Stimulated activated naive CD8-positive, alpha-beta T cell treated with anti-CD3 and anti-CD28 coated beads, Interleukin-15, Interleukin-2, amounts not matched to agents 100 ng/mL and 50 ng/mL, for 24 hours (primary cell): ENCODE results near the gene PLEKHJ1.

Experiments
- H3K27ac Mint-ChIP-seq: one replicate; pipeline ENCODE4 v1.8.0; 2021; ENCODE audit warnings: mild to moderate bottlenecking, mixed read lengths
- H3K27me3 Mint-ChIP-seq: one replicate; pipeline ENCODE4 v1.8.0; 2021; ENCODE audit warnings: mixed read lengths
- H3K36me3 Mint-ChIP-seq: one replicate; pipeline ENCODE4 v1.8.0; 2021; ENCODE audit warnings: low read depth, mixed read lengths
- H3K4me1 Mint-ChIP-seq: one replicate; pipeline ENCODE4 v1.8.0; 2021; ENCODE audit warnings: low read depth, mixed read lengths
- H3K4me3 Mint-ChIP-seq: one replicate; pipeline ENCODE4 v1.8.0; 2021; ENCODE audit warnings: mild to moderate bottlenecking, mixed read lengths
- H3K9me3 Mint-ChIP-seq: one replicate; pipeline ENCODE4 v1.8.0; 2021; ENCODE audit warnings: mixed read lengths

Gene PLEKHJ1

DNA sequence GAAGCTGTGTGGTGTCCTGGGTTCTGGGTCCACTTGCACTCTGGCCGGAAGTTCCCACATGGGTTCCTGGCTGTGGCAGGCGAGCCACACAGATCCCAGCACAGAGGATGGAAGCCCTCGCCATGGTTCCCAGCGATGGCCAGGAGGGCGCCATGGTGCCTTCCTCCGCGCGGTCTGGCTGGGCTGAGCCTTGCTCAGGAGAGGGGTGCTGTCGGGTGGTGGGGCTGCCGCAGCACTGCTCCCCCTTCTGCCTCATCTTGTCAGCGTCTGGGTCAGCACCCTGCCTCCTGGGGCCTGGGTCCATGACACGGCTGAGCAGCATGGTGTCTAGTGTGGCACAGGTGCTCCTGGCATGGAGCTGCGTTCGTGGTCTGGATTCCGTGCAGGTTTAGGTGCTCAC, 38.9 kb downstream of the PLEKHJ1 start:
- no peak overlapping the region for H3K4me3 Mint-ChIP-seq
- H3K4me1 Mint-ChIP-seq: peaks cover 2% of the 10 kb centered on the region
- H3K9me3 Mint-ChIP-seq: no peaks in the 10 kb centered on the region
- H3K27ac Mint-ChIP-seq: no peak overlapping the region
- no peaks in the 10 kb centered on the region for H3K27me3 Mint-ChIP-seq
- H3K36me3 Mint-ChIP-seq: peaks cover 31% of the 10 kb centered on the region

DNA sequence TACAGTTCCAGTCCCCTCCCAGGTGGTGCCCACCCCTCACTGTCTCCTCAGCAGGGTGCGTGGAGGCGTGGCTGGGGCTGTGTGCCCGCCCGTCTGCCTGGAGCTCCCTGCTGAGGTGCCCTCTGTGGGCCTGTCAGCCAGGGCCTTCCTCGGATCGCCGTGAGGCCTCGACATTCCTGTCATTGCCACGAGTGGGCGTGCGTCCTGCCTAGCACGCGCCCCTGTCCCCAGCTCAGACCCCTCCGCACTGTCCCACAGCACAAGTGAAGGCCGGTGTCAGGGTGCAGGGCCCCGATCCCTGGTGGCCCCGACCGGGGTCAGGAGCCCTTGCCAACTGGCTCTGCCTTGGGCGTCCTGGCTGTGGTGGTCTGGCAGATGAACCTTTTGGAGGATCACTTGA, 40.2 kb downstream of the PLEKHJ1 start:
- Mint-ChIP-seq H3K27me3 (no peaks in the 10 kb centered on the region), H3K36me3 (peaks cover 38% of the 10 kb centered on the region), H3K9me3 (no peaks in the 10 kb centered on the region), H3K27ac (no peak overlapping the region), H3K4me1 (peaks cover 2% of the 10 kb centered on the region), H3K4me3 (no peak overlapping the region)

DNA sequence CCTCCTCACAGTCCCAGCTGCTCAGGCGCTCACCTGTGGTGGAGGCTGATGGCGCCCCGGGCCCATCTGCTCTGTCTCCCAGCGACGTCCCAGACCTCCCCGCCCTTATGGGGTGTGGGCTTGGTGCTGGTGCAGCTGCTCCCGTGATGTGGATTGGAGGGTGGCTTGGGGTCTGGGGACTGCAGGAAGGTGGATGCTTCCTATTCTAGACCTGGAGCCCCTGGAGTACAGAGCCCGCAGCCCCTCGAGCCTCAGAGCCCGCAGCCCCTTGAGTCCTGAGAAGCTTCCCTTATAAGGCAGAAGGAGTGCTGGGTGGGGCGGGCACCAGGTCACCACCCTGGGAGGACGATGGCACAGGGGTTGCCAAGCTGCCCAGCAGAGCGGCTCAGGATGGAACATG, 40.8 kb downstream of the PLEKHJ1 start:
- Mint-ChIP-seq H3K27ac (no peak overlapping the region), H3K9me3 (no peaks in the 10 kb centered on the region), H3K27me3 (no peaks in the 10 kb centered on the region), H3K4me1 (peaks cover 2% of the 10 kb centered on the region), H3K4me3 (no peak overlapping the region), H3K36me3 (peaks cover 42% of the 10 kb centered on the region)

DNA sequence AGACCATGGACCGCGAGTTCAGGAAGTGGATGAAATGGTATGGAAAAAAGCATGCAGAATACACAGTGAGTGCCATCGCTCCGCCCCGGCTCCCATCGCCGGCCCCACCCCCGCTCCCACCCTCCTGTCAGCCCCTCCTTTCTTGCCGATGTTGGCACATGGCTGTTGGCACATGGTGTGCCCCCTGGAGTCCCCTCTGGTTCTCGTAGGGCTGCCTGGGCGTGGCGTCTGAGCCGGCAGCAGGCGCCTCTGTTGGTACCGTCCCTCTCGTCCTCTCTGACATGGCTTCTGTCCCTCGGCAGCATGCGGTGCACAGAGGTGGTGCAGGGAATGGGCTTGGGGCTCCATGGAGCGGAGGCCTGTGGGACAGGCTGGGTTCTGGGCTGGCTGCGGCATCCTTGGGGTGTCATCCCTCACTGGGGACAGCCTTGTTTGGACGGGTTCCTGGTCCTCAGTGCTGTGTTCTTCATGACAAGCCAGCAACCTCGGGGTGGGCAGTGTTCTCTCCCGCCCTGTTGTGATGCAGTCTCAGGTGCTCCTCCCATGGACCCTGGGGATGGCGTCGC, 41.5 kb downstream of the PLEKHJ1 start:
- no peak overlapping the region for H3K27ac Mint-ChIP-seq
- H3K9me3 Mint-ChIP-seq: no peaks in the 10 kb centered on the region
- no peaks in the 10 kb centered on the region for H3K27me3 Mint-ChIP-seq
- H3K4me3 Mint-ChIP-seq: no peak overlapping the region
- H3K4me1 Mint-ChIP-seq: peaks cover 2% of the 10 kb centered on the region
- H3K36me3 Mint-ChIP-seq: peaks cover 42% of the 10 kb centered on the region

DNA sequence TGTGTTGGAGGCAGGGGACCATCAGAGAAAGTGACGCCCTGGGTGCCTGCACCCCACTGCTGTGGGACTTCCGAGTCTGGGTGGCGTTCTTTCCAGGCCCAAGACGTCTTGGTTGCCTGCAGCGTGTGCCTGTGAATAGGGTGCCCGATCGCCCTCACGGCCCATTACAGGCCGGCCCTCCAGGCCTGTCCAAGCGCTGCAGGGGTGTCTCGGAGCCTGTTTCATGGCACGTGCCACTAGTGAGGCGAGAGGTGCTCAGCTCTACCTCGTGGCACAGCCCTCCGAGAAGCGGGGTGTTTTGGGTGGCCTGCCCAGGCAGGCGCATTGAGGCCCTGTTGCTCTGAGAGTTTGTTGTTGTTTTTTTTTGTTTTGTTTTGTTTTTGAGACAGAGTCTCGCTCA, 42.3 kb downstream of the PLEKHJ1 start:
- Mint-ChIP-seq H3K27ac (no peak overlapping the region), H3K4me1 (peaks cover 2% of the 10 kb centered on the region), H3K36me3 (peaks cover 39% of the 10 kb centered on the region), H3K9me3 (no peaks in the 10 kb centered on the region), H3K4me3 (no peak overlapping the region), H3K27me3 (no peaks in the 10 kb centered on the region)

DNA sequence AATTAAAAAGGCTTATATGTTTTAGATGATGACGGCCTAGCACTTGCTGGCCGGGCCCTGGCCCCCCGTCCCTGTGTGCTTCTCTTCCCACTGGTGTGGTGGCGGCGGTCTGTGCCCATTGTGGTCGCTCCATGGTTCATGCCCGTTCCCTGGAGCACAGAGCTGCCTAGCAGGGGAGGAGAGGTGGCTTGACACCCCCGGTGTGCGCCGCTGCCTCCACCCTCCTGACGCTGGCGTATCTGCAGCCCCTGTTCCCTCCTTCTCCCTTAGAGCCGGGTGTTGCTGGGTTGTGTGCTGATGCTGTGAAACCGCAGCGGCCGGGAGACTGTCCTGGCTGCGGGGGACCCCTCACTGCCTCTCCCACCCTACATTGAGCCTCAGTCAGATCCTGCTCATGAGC, 43.3 kb downstream of the PLEKHJ1 start:
- Mint-ChIP-seq H3K27me3 (no peaks in the 10 kb centered on the region), H3K36me3 (peaks cover 37% of the 10 kb centered on the region), H3K4me3 (no peak overlapping the region), H3K4me1 (peaks cover 8% of the 10 kb centered on the region), H3K27ac (no peak overlapping the region), H3K9me3 (no peaks in the 10 kb centered on the region)

DNA sequence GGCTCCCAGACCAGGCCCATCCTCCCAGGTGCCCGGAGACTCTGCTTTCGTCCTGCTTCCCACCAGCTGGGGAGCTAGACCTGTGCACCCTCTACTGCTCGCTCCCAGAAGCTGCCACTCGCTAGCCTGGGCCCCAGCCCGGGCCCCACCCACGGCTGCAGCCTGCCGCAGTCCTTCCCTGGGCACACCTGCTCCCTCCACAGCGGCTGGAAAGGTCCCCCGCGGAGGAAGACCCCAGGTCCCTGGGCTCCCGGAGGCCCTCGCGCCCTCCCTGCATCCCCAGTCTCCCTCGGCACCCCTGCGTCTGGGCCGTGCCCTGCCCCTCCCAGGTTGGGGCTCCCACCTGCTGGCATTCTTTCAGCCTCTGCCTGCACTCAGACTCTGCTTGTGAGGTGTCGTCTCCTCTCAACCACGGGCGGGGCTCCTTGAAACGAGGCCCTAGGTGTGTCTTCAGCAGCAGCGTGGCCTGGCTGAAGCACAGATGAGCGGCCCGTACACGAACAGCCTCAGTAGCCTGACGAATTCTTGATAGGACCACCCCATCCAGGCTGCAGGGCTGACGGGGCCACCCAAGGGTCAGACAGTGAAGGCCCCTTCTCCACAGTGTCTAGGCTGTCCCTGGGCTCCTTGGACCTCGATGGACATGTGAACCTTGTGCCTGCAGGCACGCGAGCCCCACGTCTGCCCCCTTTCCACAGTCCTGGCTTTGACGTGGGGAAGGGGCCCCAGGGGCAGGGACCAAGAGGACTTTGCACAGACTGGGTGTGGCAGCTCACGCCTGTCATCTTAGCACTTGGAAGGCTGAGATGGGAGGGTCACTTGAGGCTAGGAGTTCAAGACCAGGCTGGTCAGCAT, 44.4 kb downstream of the PLEKHJ1 start:
- no peak overlapping the region for H3K27ac Mint-ChIP-seq
- H3K36me3 Mint-ChIP-seq: peaks cover 33% of the 10 kb centered on the region
- peaks cover 13% of the 10 kb centered on the region for H3K4me1 Mint-ChIP-seq
- no peaks in the 10 kb centered on the region for H3K27me3 Mint-ChIP-seq
- no peak overlapping the region for H3K4me3 Mint-ChIP-seq
- H3K9me3 Mint-ChIP-seq: no peaks in the 10 kb centered on the region

DNA sequence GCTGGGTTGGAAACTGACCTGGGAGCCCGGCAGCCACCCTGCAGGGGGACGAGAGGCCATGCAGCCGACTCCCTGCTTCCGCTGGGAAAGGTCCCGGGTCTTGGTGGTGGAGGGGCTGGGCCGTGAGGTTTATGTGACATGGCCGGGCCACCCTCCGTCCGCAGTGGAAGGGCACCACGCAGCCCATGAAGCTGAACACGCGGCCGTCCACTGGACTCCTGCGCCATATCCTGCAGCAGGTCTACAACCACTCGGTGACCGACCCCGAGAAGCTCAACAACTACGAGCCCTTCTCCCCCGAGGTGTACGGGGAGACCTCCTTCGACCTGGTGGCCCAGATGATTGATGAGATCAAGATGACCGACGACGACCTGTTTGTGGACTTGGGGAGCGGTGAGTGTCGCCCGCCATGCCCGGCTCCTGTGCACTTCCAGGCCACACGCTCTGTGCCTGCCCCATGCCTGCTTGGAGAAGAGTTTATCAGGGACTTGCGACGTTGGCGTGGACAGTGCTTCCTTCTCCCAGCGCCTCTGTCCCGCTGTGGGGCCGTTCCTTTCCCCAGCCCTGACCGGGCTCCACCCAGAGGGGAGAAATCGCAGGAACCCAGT, 45.2 kb downstream of the PLEKHJ1 start:
- Mint-ChIP-seq H3K4me3 (no peak overlapping the region), H3K9me3 (no peaks in the 10 kb centered on the region), H3K27ac (no peak overlapping the region), H3K36me3 (peaks cover 33% of the 10 kb centered on the region), H3K27me3 (no peaks in the 10 kb centered on the region), H3K4me1 (peaks cover 13% of the 10 kb centered on the region)

DNA sequence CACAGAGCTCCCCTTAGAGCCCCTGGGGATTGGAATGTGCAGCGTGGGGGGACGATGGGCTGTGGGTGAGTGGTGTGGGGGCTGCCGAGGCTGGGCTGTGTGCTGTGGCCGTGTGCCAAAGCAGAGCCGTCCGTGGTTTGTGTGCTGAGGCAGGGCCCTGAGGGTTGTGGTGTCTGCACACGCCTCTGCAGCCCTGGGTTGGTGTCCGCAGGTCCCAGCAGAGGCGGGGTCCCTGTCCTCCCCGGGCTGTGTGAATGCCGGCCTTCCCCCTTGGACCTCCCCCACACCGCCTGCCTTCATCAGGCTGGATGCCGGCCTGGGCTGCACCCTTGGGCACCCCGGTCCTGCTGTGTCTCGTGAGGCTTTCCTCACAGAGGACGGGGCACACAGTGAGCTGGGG, 46.2 kb downstream of the PLEKHJ1 start:
- Mint-ChIP-seq H3K4me1 (peaks cover 21% of the 10 kb centered on the region), H3K36me3 (peaks cover 44% of the 10 kb centered on the region), H3K27me3 (no peaks in the 10 kb centered on the region), H3K9me3 (no peaks in the 10 kb centered on the region), H3K4me3 (no peak overlapping the region), H3K27ac (no peak overlapping the region)

DNA sequence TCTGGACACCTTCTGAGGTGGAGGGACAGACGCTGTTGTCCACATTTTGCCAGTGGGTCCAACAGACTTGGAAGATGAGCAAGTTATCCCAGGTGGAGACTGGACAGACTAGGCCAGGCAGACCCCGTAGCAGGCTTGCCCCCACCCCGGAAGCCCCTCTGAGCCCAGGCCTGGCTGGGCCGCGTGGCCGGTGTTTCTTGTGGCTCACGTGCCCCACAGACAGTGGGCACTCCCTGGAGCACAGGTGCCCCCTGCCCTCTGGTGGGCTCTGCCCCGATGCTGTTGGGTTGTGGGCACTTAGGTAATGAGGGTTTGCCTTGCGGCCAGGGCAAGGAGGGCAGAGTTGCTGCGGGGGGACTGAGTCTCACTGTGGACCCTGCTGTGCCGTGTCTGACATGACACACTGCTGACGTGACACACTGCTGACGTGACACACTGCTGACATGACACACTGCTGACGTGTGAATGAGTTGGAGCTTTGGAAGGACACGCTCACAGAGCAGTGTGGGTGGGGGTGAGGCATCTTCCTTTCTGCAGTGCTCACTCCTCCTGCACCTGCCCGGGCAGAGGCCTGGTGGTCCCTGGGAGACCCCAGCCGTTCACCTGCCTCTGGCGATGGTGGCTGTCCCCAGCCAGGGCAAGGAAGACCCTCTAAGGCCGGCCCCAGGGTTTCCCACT, 47.3 kb downstream of the PLEKHJ1 start:
- H3K36me3 Mint-ChIP-seq: peaks cover 54% of the 10 kb centered on the region

DNA sequence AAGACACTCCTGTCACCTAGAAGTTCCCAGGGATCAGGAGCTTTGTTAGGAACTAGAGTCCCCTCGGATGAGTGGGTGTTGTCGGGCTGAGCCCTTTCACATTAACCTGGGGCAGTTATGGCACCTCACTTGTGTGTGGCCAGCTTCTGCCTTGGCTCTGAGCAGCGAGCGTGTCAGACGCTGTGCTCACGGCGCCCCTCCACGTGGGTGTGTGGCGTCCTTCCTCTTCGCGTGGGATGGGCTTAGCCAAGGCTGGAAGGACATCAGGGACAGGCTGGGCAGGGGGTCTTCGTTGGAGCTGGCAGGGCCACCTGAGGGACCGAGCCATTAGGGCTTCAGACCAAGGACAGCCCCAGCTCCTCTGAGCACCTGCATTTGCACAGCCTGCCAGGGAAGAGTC, 49.0 kb downstream of the PLEKHJ1 start:
- Mint-ChIP-seq H3K4me1 (peaks cover 32% of the 10 kb centered on the region), H3K4me3 (no peak overlapping the region), H3K27me3 (no peaks in the 10 kb centered on the region), H3K27ac (peak overlapping the region; percentile 76), H3K9me3 (no peaks in the 10 kb centered on the region), H3K36me3 (peaks cover 50% of the 10 kb centered on the region)

More for the DNA sequence above, 47.3 kb downstream of the PLEKHJ1 start:
- Mint-ChIP-seq H3K27me3 (no peaks in the 10 kb centered on the region), H3K27ac (no peak overlapping the region), H3K4me3 (no peak overlapping the region), H3K4me1 (peaks cover 27% of the 10 kb centered on the region), H3K9me3 (no peaks in the 10 kb centered on the region)

DNA sequence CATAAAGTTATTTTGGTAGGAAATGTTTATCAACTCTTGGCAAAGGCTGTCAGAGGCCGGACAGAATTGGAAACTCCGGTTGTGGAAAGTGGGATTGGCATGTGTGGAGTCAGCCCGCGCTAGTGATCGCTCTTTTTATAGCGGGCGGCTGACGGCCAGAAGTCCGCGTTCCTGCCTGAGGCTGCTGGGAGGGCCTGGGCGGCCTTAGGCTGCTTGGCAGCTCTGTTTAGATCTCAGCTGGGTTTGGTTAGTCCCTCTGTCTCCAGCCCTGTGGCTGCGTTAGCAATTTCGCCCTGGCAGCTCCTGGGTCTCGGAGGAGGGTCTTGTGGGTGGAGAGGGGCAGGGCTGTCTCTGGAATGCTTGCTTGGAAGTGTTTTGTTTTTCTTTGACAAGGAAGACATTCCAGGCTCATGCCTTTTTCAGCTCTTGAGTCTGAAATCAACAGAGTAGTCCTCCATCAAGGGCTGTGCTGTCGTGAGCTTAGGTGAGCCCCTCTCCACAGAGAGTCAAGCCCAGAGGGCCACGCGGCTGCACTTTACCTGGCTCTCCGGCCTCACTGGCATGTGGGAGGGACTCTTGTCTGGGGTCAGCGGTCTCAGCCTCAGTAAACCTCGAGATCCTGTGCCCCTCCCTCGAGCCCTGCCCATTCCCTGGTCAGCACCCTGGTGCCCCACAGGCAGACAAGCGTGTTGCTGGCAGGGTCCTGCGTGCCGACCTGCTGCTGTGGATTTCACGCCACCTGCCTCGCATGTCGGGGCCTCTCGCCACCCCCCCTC, 49.9 kb downstream of the PLEKHJ1 start:
- peaks cover 32% of the 10 kb centered on the region for H3K4me1 Mint-ChIP-seq
- no peaks in the 10 kb centered on the region for H3K9me3 Mint-ChIP-seq
- H3K4me3 Mint-ChIP-seq: no peak overlapping the region
- no peak overlapping the region for H3K27ac Mint-ChIP-seq
- peaks cover 45% of the 10 kb centered on the region for H3K36me3 Mint-ChIP-seq
- no peaks in the 10 kb centered on the region for H3K27me3 Mint-ChIP-seq

DNA sequence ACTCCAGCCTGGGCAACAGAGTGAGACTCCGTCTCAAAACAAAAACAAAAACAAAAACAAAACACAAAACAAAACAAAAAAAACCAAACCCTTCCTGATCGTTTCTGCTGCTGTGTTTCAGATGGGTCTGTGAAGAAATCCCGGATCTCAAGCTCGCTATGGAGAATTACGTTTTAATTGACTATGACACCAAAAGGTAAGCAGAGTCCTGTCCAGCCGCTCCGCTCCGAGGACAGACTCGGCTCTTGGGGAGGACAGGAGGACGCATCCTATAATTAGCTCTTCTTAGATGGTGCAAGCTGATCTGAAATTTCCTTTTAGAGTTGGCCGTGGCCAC, 50.4 kb downstream of the PLEKHJ1 start:
- no peaks in the 10 kb centered on the region for H3K27me3 Mint-ChIP-seq
- no peak overlapping the region for H3K4me3 Mint-ChIP-seq
- H3K4me1 Mint-ChIP-seq: peaks cover 32% of the 10 kb centered on the region
- H3K36me3 Mint-ChIP-seq: peaks cover 40% of the 10 kb centered on the region
- H3K9me3 Mint-ChIP-seq: no peaks in the 10 kb centered on the region
- H3K27ac Mint-ChIP-seq: no peak overlapping the region

DNA sequence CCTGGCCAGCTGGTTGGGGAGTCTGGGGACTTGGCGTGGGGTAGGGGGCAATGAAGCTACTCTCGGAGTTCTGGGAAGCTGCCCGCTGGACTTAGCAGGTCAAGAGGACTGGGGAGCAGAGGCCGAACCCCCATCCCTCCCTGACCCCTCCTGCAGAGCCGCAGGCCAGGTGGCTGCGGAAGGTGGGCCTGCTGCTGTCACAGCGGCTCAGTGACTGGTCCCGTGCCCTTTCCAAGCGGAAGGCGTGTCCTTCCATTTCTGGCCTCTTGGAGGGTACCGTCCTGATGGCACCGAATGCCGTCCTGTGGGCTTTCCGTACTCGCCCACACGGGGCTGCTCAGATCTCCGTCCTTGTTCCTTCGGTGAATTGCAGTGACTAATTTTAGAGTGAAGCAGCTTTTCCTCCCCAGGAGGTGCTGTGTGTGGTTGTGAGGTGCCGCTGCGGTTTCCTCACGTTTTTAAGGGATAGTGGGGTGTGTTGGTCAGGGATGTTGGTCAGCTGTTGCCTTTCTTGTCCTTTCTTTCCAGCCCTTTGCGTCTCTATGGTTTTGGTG, 51.6 kb downstream of the PLEKHJ1 start:
- H3K27me3 Mint-ChIP-seq: no peaks in the 10 kb centered on the region
- peaks cover 36% of the 10 kb centered on the region for H3K4me1 Mint-ChIP-seq
- peak overlapping the region; percentile 55 for H3K27ac Mint-ChIP-seq
- H3K9me3 Mint-ChIP-seq: no peaks in the 10 kb centered on the region
- H3K36me3 Mint-ChIP-seq: peaks cover 47% of the 10 kb centered on the region
- H3K4me3 Mint-ChIP-seq: no peak overlapping the region
